ENCODE measurements around the gene RACK1. TPM values are rescaled to one million over a fixed set of nuclear protein-coding genes. Genes with fewer than 3 reads are reported as not detected.

RACK1 gene
- total RNA-seq: 3,285 and 3,893 TPM in 2 replicates

DNA sequence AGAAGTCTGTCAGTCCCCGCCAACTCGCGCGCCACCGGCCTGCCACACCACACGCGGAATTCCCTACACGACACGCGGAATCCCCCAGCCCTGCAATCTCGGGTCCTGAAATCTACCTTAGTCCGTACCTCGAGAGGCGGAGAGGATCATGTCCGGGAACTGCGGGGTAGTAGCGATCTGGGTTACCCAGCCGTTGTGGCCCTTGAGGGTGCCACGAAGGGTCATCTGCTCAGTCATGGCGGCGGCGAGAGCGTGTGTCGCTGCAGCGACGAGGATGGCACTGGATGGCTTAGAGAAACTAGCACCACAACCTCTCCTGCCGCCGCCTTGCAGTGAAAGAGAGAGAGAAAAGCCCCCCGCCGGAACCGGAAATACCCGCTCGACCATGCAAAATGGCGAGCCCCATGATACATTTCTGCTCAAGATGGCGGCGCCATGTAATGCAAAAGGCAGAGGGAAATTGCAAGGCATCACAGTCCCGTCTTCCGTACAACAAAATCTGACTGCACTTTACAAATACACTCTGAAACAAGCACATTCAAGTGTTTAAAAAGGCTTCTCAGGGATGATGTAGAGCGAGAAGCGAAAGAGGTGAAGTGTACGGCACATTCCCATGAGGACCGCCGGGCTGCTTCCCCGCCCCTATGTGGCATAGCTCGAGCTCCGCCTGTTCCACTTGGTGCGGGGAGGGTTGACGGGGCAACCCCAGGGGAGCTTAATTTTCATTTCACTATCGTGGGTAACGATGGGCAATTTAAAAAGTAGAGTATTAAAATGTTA, at the start of gene RACK1:
Gene RACK1, minus strand, starts transcription at position 343 of the 780 bp plus-strand sequence. Its CDS starts 106 bp downstream, at position 237.

DNA sequence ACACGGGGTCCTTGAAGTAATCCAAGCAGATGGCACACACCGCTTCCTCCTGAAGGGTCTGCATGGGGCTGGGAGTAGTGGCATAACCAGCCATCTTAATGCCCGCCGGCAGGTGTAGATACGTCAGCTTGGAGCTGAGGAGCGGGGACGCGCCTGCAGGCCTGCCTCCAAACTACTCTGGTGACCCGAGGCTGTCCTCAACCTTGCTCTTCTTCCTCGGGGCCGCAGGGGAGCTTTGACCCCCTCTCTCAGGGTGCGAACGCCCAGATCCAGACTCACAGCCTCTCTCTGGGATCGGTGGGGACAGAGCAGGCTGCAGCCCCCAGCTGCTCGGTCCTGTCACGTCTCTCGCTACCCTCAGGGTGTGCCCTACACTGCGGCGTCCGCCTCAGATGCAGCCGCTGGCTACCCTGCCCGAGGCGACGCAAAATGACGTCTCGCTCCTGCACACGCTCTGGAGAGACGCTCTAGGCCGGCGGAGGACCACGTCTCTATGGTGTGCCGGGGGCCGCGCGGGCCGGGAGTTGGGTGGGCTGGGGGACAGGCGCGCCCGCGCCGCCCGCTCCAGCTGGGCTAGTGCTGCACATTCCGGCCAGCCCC, 17.1 kb upstream of the RACK1 start, which contains the start of gene TRIM52:
Gene TRIM52, minus strand, starts transcription at position 424 of the 600 bp plus-strand sequence. Its CDS starts 330 bp downstream, at position 94.

GRCh38 chr5:181223058-181223728, 20.5 kb downstream of the RACK1 start, which contains the start of gene TRIM41:
Gene TRIM41, plus strand, starts transcription at chr5:181223281. Its CDS starts 719 bp downstream, at chr5:181224000.

GRCh38 chr5:181204826-181205760, 38.6 kb downstream of the RACK1 start, which contains the start of gene TRIM7:
Gene TRIM7, minus strand, starts transcription at chr5:181205196. Its CDS starts 86 bp downstream, at chr5:181205110.

Other genes starting within 250 kb of the RACK1 start
- gene BTNL9, start 203.6 kb downstream of the RACK1 start, total RNA-seq: not detected in 2 replicates
- not detected in 2 replicates for gene OR2V1, start 112.7 kb downstream of the RACK1 start, total RNA-seq
- gene OR2V2, start 96.3 kb downstream of the RACK1 start, total RNA-seq: not detected in 2 replicates
- 5.3 and 6.3 TPM in 2 replicates for gene TRIM7, start 38.7 kb downstream of the RACK1 start, total RNA-seq
- 13.5 and 16.5 TPM in 2 replicates for gene TRIM41, start 20.6 kb downstream of the RACK1 start, total RNA-seq
- 6.8 and 12.5 TPM in 2 replicates for gene TRIM52, start 17.2 kb upstream of the RACK1 start, total RNA-seq
- 0.29 and 0.33 TPM in 2 replicates for gene OR4F3, start 123.4 kb upstream of the RACK1 start, total RNA-seq